GM18870 (cell line): Measurements from ENCODE around the gene IL5RA.
A peak's percentile ranks its signal among the peaks of the same experiment; 100 is the strongest.

Source experiments
- ATAC-seq: cut with Tn5 transposase; IDR thresholded peaks from one replicate; pipeline ENCODE4 v1.9.1; 2021; ENCODE audit warnings: moderate library complexity; ENCODE audit not compliant: unreplicated experiment

The IL5RA gene

DNA sequence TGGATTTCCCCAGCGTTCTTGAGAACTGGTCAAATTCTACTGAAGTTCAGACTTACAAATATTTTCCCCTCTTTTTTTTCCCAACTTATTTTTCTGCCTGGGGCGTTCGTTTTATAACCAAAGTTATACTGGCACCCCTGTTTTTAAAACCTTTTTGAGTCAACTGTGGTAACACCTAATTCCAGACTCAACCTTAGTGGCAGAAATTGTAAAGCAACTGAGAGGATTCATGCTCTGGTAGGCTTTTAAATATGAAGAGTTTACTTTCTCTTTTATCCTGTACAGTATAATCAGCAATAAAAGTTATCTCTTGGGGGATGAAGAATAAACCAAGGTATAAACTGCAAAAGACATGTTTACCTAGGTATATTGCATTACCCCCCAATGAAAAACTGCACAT lies 2.3 kb downstream of the IL5RA start:
- ATAC-seq: peak; percentile 30

DNA sequence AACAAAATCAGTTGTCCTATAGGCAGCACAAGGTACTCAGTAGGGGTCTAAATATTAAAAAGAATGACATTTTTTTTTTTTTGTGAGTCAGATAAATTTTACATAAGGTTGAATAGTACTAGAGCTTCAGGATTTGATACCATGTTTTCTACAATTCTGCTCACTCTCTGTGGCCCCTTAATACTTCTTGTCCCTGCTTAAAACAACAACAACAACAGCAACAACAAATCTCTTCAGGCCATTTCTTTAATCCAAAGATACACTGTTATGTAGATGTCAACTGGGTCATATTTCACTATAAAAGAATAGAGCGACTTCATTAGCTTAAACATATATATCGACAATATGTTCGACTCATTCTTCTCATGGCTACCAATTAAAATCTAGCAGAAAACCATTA lies 3.0 kb downstream of the IL5RA start:
- no peak for ATAC-seq

DNA sequence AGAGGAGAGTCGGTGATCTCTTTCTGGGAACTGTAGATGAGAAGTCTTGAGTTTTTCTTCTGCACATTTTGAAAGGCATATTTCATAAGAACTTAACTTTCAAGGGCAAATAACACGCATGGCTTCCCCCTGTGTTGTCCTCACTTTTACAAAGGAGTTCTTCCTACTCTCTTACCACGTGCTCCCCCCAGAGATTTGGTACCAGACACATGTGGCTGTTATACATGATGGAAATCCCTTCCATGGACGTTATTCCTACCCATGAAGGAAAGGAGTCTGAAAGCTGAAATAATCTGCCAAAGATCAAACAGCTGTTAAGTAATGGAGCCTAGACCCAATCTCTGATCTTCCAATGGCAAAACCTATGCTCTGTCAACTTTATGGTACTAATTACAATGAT lies 4.4 kb downstream of the IL5RA start:
- ATAC-seq: no peak

DNA sequence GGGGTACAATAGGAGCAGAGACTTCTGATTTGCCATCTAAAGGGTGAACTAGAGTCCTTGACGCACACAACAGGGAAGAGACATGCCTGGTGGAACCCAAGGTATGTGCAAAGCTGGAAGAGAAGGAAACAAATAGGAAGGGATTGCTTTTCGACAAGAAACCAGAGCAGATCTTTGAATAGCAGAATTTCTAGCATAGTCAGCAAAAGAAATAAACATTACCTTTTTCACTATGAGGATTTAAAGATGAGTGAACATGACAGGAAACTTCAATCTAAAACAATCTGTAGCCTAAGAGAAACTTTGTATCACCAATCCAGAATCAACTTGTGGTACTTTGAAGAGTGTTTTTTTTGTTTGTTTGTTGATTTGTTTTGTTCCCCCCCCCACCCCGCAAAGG lies 4.9 kb downstream of the IL5RA start:
- no peak for ATAC-seq

DNA sequence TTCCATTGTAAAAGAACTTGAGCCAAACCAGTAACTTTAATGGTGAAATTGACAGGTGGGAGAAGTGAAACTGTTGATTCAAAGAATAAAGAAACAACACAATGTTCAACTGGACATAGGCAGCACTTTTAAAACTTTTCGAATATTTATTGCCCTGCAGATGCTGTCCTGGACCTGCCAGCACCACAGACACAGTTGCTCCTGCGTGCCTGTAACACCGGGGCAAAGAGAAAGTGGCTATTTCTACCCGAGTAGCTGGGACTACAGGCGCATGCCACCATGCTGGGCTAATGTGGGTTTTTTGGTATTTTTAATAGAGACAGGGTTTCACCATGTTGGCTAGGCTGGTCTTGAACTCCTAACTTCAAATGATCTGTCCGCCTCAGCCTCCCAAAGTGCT lies 7.4 kb downstream of the IL5RA start:
- ATAC-seq: no peak

DNA sequence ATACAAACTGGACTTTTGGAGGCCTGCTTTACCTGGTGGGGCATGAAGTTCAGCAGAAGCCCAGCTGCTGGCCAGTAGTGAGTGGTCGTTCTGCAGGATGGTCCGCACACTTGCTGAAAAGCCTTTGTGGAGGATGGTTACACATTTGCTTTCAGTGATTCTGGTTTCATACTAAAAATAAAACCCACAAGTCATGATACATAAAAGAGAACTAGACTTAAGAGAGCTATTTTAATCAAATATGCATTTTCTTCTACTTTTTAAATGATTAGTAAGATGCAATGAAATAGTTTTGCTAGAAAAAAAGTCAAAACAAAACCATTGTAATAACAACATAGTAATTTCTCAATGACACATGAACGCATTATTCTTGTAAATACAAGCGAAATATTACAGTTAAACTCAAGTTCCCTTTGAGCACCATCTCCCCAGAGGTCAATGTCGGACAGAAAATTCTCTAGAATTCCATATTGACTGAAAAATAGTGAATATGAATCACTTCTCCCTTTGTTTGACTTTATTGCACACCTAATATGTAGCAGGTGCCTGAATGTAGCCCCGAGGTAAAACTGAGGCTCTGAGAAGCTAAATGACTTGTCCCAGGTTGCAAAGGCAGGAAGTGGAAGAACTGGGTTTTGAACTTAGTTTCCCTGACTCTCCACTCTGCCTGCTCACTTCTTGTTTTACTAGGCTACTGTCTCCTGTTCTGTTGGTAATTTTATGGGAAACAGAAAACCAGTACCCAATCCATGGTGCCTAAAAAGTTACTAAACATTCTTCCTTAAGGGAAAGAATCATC lies 8.3 kb downstream of the IL5RA start:
- peak; percentile 71 for ATAC-seq

DNA sequence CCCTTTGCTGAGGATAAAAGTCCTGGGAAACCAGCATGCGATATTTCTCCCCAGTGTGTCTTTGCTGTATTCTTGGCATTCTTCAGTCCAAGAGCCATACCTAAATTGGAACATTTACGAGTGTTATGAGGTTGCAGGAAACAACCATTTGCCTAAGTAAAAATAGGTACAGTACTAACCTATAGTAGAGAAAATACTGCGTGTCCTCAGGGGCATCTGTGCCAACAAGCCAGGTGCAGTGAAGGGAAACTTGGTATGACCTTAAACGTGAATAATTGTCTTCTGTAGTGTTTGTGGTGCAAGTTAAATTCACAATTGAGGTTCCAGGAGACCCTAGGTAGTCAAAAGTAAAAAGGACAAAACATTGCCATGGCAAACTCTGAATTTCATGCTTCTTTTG lies 12.2 kb downstream of the IL5RA start:
- no peak for ATAC-seq

DNA sequence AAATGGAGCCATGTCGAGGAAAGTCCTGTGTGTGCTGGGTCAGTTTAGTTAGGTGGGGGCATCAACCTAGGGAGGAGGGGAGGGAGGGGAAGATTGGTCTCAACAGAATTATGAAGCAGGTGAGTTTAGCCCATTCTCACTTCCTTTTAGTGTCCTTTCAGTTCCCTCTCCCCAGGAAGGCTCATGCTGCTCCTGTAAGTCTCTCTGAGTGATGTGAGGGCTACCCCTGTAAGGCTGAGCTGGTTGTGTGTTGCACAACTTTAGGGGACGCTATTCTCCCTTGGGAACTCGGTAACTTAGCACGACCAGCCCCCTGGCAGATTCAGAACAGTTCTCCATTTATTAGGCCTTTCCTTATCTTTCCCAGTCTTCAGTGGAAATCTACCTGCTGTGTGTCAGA lies 21.2 kb downstream of the IL5RA start:
- peak; percentile 96 for ATAC-seq

DNA sequence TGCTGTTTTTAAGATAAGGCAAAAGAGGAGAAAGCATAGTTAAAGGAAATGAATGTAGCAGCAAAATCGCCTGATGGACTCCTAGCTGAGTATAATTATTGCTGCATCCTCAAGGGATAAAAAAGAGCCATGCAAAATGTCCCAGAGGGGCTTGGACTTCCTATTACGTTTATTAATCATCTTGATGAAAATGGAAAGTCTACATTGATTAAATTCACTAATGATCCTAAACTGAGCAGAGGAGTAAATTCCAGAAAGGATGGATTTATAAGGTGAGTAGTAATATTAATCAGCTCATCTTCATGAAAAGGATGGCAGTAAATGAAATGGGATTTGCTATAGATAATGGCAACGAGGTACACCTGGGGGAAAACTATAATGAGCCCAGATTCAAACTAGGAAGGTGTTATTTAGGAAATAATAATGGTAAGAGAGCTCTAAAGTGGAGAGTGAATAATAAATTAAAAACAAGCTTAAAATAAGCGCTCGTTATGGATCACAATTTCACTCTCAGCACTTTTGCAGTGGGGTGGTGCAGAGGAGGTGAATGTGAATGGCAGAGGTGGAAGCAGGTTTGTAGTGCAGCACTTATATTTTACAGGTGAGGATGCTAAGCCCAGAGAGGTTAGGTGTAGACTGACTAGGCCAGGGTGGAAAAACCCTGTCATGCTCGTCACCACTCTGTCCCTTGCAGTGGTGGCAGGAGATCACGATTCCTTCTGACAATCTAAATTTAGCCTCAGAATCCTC lies 22.3 kb downstream of the IL5RA start:
- ATAC-seq: no peak

DNA sequence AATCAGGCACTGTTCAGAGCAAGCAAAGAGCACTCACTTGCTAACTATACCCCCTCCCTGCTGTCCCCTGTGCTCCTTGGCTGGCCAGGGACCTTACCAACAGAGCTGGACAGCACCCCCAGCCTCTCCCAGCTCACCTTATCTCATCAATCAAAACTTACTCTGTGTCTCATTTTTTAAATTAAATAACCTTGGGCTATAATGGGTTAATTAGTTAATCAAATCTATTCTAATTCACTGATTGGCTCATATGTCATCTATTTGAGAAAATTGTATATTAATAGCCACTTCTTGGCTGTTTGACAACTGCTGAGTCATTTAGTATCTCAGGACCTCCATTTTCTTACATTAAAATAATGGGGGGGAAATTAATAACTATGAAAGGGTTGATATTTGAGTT lies 22.9 kb downstream of the IL5RA start:
- ATAC-seq: no peak

DNA sequence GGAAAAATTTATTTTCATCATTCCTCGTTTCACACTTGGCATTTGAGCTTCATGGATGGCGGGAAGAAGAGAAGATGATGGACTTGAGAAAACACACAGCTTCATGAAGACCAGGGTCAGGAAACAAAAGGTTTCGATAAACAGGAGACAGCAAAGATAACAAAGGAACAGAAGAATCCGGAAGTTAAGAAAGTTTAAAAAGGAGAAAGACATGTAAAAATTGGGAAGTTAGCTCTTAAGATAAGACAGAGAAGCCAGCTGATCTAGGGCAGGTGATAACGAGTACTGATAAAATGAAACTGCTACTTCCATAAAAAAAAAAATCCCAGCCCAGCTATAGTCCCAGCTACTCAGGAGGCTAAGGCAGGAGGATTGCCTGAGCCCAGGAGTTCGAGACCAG lies 23.9 kb downstream of the IL5RA start:
- no peak for ATAC-seq

DNA sequence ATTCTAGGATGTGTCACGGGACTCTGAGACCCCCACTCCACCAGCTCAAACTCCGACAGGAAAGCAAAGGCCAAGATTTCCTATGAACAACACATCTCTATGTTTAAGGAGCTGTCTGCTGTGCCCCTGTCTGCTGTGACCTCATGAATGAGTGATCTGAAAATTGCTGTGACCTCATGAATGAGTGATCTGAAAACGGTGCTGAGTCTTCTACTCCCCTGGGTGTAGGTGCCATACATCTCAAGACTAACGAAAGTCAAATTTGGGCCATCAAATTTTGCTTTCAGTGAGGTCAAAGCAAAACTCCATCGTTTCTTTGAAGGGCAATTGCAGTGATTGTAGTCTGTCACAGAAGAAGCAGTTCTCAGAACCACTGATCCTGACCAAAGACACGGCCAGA lies 24.4 kb downstream of the IL5RA start:
- no peak for ATAC-seq

DNA sequence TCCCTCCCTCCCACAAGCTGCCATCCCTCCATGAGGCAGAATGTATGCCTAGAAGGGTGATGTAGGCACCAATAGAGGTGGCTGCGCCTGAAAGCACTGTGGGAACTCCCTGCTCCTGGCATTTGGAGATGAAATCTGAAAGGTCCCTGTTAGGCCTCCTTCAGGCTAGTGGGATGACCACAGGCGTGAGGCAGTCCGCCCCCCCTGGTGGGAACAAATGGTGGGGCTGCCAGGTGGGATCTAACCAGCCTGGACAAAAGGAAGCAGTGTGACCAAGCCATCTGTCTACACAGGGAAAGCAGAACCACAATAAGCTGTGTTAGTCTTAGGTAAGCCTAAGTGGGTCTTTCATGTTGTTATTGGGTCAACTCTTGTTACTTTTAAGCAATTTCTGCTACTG lies 25.3 kb downstream of the IL5RA start:
- no peak for ATAC-seq

DNA sequence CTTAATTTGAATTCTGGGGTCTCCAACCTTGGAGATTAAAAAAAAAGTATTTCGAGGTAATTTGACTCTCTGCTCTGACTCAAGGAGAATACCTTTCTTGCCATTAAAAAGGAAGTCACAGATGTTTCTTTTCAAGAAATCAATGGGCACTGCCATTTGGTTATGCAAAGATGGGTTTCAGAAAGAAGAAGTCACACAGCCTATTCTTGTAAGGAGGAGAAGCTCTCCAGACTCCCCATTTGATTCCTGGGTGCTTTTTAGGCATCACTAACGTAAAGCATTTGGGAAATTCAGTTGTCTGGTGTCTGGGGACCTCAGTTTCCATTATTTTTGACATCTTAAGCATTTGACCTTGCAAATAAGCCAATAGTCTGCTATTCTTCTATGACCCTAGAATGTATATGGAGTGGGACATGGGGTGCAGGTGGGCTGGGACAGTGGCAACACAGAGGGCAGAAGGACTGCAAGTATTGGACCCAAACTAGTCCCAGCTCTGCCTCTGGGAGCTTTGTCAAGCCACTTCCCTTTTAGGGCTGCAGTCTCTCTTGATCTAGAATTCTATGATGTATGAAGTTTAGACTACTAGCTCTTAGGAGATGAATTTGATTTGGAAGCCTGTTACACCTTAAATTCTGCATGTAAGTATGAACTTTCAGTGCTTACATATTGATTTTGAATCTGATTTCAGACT lies 27.8 kb downstream of the IL5RA start:
- ATAC-seq: peak; percentile 88

DNA sequence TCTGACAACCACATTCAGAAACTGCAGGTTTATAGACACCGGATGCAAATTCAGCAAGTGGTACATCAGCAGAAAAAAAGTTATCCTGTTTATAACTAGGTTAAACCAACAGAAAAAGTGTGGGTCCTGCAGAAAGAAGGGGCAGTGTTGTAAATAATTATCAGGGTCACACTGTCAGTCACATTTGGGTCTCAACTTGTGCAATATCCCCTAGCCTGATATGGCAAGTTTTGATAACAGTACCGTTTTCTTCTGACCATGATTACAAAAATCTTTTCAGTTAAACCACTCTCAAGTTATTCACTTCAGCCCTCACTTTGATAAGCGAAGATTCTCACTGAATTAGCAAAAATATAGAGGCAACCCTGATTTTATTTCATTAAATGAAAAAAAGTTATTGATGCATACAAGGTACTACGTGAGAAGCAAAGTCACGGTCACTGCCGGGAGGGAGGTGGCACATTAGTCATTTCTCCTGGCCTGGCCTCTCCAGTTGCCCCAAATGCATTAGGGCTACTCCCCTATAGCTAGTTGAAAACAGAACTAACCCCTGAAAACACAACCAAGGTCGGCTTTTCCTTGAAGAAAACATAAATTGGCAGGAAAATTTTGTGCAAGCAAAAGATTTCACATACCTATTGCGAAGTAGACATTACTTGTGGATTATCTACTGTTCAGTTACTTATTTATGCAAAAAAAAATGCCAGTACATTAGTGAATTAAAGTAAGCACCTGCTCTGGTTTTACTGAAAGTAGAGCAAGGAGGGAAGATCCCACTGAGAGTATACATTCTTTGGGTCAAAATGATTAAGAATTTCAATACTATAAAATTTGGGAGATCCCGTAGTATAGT lies 28.6 kb downstream of the IL5RA start:
- ATAC-seq: peak; percentile 48

DNA sequence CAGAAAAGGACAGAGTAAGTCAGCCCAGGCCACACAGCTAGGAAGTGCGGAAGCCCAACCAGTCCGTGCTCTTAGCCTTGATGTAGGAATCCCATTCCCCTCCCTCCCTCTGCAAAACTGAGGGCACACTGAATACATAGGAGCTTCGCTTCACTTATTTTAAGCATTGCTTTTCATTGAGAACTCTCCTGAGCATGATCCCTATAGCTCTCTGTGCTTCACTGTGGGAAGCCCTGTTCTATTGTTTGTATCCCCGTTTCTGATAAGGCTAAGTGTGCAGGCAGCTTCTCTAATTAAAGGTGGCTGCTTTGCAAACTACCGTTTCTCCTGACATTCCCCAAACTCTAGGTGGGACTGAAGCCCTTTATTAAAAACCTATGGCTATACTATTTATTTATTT lies 29.9 kb downstream of the IL5RA start:
- no peak for ATAC-seq

DNA sequence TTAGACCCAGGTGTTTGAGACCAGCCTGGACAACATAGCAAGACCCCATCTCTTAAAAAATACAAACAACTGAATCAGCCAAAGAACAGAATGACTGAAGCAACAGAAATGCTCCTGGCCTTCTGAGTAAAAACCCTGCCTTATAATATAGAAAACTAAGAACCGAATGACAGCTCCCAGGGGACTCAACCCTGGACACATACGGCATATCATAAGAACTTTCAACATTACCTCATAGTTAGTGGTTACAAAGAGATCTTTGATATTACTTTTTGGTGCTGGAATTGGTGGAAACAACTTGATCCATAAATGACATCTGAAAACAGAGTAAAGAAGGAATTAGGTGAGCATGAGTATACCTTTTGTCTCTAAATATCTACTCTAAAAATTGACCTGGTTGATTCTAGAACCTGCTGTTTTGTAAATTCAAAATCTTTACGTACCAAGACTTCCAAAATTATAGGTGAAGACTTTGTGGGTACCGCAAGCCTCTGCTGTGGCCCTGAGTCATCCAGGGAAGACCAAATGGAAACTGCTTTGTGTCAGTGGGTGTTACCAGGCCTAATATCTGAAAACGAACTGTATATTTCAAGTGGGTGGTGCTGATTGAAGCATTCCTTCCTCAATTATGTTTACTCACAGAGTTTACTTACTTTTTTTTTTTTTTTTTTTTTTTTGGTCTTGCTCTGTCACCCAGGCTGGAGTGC lies 35.5 kb downstream of the IL5RA start:
- peak; percentile 87 for ATAC-seq

DNA sequence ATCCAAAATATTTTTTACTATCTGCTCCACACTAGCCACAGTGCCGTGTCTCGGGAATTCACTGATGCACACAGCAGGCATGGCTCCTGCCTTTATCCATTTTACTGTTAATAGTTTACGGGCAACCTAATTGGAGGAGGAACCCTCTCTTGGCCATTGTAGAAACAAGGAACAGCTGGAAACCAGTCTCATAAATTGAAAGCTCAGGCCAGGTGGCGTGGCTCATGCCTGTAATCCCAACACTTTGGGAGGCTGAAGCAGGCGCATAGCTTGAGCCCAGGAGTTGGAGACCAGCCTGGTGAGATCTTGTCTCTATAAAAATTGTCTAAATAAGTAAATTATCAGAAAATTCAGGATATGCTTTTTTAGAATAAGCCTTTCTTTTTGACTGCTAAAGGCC lies 39.0 kb downstream of the IL5RA start:
- no peak for ATAC-seq

DNA sequence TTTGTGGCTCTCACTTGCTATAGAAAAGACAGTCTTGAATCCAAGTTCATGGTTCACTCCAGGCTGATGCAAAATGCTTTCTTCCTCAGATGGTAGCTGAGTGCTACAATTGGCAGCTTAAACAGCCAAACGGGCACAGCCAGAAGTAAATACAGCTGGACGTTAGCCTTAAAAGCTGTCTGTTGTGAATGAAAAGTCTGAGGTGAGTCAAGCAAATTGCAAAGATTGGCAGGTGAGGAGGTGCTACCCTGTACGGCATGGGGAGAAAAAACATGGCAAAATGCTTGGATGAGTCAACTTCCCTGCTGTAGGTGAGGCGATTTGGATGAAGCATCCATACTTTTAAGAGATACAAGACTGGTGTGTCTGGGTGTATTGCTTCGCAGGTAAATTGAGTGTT lies 40.5 kb downstream of the IL5RA start:
- no peak for ATAC-seq

DNA sequence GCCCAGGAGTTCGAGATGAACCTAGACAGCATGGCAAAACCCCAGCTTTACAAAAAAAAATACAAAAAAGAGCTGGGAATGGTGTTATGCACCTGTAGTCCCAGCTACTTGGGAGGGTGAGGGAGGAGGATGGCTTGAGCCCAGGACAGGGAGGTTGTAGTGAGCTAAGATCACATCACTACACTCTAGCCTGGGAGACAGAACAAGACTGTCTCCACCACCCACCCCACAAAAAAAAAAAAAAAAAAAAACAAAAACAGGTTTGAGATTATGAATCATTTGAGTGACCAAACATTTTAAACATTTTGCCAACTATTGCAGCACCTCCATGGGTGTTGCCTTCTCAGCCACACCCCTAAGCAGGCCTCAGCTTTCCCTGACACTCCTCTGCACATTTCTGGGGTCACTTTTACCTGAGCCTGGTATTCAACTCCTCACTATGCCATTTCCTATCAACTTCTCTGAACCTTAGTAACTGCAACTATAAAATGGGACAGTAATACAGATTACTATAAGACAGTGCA lies 41.8 kb downstream of the IL5RA start:
- ATAC-seq: no peak
